ENCODE measurements around the gene EPG5.

DNA sequence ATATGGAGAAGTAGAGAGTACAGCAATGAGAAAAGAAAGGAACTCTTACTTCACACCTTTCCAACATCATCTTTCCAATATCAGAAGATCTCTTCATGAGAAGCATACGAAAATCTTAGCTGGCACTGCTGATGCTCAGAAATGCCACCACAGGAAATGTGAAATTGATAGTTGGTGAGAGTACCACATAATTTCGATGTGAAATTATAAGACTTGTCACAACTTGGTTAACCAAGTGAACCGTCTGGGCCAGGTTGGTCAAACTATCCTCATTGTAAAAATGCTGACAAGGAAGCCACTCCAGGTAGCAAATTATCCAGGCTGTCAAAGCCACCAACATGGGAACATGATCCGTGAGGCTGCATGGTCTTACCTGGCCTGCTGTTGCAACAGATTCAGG is 66.5 kb downstream of the EPG5 start:
- TF ChIP-seq POLR2A (IDR thresholded peaks at IDR 0.05; ENCODE audit: low read depth, low read length) (no peak), EZH2 (IDR thresholded peaks at IDR 0.05; ENCODE audit: borderline replicate concordance, low read depth, low read length, severe bottlenecking) (no peak)
- TF ChIP-seq, protein P1, sequence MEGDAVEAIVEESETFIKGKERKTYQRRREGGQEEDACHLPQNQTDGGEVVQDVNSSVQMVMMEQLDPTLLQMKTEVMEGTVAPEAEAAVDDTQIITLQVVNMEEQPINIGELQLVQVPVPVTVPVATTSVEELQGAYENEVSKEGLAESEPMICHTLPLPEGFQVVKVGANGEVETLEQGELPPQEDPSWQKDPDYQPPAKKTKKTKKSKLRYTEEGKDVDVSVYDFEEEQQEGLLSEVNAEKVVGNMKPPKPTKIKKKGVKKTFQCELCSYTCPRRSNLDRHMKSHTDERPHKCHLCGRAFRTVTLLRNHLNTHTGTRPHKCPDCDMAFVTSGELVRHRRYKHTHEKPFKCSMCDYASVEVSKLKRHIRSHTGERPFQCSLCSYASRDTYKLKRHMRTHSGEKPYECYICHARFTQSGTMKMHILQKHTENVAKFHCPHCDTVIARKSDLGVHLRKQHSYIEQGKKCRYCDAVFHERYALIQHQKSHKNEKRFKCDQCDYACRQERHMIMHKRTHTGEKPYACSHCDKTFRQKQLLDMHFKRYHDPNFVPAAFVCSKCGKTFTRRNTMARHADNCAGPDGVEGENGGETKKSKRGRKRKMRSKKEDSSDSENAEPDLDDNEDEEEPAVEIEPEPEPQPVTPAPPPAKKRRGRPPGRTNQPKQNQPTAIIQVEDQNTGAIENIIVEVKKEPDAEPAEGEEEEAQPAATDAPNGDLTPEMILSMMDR (IDR thresholded peaks at IDR 0.05; ENCODE audit: extremely low read depth in 1 of 2, insufficient read depth in 1 of 2, low read depth in 1 of 2, low read length in 2 of 2), result no peak
